ENCODE results near the gene ZNF451.

Gene ZNF451

DNA sequence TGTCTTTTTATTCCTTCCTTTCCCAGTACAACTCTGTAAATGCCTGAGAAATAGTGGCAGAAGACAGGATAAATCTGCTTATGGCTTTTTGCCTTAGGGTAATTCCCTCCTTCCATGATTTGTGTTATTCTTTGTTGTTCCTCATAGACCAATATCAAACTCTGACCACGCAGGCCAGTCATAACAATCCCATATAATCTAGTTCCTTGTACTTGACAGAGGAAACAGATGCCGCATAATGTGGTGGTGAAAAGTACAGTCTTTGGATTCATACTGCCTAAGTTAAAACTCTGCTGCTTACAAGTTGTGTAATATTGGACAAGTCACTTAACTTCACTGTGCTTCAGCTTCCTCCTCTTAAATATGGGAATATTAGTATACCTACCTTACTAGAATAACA is 74.0 kb downstream of the ZNF451 start:
- no peak for DNase-seq

DNA sequence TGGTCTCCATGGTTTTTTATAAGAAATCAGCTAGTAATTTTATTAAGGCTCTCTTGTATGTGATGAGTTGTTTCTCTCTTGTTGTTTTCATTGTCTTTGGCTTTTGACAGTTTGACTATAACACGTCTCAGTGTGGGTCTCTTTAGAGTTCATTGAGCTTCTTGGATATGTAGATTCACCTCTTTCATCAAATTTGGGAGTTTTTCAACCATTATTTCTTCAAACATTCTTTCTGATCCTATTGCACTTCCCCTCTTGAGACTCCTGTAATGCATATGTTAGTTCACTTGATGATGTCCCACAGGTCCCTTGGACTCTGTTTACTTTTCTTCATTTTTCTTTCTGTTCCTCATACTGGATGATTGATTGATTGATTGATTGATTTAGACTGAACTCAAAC is 75.1 kb downstream of the ZNF451 start:
- DNase-seq: no peak

DNA sequence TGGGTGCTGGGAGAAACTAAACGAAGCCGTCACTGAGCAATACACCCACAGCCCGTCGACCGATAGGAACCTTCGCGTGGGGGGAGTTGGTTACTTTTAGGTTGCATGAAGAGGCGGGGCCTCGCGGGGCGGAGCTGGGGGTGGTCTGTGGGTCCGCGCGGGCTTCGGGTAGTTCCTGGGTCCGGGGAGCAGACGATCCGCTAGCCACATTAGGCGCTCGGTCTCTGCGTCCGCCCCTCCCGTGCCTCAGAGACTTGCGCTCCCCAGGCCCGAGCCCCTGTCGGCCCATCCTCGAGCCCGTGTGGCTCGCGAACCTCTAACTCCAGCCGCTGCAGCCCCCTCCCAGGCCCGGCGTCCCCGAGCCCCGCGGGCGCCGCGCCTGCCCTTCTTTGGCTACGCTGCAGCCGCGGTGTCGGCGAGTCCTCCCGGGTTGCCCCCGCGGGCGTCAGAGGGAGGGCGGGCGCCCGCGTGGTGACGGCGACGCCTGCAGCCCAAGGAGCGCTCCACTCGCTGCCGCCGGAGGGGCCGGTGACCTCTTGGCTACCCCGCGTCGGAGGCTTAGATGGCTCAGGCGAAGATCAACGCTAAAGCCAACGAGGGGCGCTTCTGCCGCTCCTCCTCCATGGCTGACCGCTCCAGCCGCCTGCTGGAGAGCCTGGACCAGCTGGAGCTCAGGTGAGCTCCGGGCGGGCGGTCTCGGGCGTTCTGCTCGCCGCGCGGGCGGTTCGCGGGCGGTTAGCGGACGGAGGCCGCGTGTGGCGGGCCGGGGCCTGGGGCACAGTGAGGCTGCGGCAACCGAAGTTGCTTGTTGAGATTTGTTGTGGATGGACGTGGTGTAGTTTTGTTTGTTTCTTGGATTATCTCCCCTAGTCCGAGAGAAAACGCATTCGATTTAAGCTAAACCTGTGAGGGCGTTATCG is 82.4 kb downstream of the ZNF451 start, which contains the start of gene BAG2:
Gene BAG2 (plus strand): TSS at position 191 of the 920 bp plus-strand sequence. CDS start 372 bp downstream, at position 563.
- DNase-seq: peak in 1 of 2 experiments; percentile 37

DNA sequence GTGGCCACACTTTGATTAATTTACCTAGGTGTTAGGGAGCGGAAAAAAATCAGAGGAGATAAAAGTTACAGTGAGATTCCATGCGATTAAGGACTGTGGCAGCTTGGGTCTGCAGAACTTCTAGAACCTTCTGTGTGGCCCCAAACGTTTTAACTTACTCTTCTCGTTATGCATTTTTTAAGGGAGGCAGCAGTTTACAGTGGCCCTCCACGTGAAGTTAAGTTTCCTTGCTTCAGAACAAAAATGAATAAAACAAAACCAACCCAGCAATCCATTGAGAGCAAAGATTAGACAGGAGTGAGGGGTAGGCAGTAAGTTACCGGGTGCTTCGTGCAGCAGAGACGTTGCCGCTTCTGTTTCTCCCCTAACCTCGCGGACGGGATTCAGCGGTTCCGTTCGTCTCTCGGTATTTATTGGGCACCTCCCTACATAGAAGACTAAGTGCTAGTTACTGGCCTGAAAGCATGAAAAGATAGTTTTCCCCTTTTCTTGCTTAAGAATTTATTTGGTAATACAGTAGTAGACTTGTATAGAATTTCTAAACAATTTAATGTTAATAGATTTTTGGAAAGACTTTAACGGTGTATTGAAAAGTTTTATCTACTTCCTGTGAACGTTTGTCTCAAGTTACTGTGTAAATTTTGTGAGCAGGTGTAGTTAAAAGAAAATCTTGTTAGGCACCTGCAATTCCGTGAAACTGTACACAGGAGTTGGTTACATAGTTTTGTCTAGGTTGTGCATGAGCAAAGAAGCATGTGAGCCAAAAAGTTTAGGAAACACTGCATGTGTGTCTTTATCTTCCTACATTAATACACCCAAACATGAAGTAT is 83.3 kb downstream of the ZNF451 start:
- no peak for DNase-seq

DNA sequence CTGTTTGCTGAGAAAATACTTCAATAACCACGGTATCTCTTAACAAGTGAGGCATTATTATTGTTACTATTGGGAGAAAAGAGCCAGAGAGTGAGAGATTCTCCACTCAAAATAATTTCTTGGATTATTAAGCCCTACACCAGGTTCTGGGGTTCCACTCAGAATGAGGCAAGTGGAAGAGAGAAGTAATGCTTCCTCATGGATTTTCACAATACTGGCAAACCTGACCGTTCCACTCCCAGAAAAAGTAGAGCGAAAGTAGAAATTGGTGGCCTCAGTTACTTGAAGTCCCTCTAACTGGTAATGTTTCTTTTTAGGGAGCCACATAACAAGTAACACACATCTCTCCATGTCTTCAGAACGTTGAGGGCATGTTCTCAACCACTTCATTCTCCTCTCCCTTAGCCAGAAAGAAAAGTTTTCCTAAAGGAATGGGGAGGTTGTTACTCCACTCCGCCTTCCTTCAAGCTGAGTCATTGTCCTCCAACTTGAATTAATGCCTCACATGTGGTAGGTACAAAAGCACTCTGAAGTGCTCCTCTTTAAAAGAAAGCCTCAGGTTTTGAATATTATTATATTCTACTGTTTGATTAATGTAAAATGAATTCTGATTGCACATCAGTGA is 84.0 kb downstream of the ZNF451 start:
- no peak for DNase-seq

DNA sequence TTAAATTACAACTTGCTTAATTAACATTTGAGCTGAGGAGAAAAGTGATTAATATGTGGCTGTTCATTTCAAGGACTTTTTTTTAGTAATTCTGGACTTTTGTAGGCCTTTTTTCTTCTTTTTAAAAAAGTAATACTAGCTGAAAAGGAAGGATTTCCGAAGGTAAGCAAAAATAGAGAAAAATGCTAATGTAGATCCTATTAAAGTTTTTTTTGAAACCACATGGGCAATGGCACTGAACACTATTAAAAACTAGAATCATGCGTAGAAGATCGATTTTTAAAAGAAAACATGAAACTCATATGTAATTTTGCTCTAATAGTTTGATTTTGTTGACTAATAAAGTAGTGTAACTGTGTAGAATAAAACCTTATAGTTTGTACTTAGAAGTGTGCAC is 84.5 kb downstream of the ZNF451 start:
- DNase-seq: no peak

DNA sequence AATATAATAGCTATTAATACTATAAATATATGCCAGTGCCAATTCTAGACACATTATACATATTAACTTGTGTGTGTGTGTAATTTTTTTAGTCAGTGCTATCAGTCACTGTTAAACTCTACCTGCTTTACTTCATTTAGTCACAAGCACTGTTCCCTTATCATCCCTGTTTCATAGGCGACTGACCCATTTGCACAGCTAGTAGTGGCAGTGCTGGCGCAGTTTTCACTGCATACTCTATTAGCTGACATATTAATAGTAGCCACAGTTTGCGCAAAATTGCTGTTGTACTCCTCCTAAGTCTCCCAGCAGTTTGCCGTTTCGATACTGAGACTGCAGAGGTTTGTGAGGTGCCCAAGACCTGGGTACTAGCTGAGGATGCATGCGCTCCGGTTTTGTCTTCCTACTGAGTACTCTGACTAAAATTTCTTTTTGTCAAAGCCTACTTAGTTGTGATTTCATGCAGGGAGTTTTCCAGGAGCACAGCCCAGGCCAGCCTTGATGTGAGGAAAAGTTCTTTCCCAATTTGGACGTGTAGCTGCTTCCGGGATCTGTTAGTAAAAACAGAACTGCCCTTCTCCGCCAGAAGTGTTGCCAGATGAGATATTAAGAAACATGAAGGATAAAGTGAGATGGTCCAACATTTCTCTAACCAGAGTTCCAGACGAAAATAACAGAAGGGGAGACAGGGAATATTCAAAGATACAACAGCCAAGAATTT is 87.7 kb downstream of the ZNF451 start:
- no peak for DNase-seq

DNA sequence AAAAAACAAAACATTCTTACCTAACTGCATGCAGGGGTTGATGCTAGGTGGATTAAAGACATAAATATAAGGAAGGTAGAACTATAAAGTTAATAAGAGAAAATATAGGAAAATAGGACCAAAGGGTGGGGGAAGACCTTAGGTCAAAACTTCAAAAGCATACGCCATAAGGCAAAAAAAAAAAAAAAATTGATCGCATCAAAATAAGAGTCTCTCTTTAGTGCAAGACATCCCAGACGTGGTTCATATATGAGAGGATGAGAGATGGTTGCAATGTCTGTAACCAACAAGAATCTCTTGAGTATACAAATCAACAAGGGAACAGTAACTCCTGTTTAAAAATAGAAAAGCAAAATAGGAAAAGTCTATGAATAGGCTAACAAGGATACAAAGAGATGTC is 90.6 kb downstream of the ZNF451 start:
- DNase-seq: no peak

DNA sequence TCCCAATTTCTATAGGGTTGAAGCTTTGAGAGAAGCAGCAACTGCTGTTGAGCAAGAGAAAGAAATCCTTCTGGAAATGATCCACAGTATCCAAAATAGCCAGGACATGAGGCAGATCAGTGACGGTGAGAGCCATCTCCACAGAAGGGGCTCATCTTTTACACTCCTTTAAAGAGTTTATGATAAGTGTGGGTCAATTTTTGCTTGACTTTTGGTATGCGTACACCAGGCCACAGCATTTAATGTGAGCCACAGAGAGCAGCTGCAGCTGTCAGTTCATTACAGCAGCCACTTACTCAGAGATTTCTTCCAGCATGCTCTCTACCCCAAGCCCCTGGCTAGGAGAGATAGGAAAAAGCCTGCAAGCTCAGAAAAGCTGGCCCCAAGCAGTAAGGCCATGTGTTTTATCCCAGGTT is 92.0 kb downstream of the ZNF451 start:
- DNase-seq: no peak

DNA sequence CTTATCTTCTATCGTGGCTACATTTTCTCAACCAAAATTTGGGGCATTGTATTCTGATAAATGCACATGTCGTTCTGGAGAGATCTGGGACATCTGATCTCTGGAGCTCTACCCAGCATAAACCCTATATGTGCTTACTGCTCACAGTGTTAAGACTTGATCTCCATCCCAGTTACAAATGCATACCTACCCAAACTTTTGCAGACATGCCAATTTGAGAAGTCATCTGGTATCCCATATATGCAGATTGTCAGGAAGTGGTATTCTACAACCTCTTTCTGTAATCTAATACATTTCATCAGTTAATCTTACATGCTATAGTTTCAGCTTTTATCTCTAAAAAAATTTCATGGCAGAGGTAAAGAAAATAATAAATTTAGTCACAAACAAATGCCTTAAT is 93.3 kb downstream of the ZNF451 start:
- DNase-seq: no peak

DNA sequence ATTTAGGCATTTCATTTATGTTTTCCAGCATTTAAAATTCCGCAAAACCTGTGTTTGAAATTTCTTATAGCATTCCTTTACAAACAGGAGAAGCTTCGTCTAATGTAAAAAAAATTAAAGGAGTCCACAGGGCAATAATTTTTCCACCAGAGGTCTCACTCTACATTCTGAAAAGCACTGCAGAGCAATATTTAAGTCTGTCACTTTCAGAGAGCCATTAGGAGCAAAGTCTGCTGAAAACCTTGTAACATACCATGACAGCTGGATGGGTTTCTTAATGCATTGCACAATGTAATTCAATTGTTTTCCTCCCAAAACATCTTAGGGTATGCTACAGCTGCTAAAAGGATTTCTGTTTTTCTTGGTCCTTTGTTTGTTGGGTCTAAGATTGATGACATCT is 100.2 kb downstream of the ZNF451 start:
- no peak for DNase-seq

DNA sequence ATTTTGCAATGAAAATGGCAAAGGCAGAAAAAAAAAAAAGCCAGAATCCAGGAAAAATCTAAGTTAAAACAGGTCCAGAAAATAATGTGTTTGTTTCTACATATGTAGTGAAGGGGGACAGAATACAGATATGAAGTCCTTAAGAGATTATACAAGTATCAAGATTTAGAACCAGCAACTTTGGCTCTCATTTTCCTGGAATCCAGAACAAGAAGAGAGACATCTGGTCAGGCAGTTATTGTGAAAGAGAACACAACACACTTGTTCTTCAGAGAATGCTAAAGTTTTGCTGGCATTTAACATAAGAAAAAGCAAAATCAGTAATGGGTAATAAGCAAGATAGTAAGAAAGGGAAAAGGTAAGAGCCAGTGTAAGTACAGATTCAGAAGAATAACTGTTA is 103.2 kb downstream of the ZNF451 start:
- no peak for DNase-seq

DNA sequence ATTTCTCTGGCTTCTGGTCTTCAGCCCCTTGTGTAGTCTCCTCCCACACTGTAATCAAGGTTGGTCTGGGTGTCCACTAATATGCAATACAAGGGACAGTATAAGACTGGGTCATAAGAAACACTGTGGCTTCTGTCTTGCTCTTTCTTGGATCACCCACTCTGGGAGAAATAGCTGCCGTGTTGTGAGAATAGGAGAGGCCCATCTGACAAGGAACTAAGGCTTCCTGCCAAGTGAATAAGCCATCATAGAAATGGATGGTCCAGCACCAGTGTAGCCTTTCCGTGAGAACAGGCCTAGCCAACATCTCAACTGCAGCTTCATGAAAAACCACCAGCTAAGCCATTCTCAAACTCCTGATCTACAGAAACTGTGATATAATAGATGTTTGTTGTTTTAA is 105.5 kb downstream of the ZNF451 start:
- no peak for DNase-seq

DNA sequence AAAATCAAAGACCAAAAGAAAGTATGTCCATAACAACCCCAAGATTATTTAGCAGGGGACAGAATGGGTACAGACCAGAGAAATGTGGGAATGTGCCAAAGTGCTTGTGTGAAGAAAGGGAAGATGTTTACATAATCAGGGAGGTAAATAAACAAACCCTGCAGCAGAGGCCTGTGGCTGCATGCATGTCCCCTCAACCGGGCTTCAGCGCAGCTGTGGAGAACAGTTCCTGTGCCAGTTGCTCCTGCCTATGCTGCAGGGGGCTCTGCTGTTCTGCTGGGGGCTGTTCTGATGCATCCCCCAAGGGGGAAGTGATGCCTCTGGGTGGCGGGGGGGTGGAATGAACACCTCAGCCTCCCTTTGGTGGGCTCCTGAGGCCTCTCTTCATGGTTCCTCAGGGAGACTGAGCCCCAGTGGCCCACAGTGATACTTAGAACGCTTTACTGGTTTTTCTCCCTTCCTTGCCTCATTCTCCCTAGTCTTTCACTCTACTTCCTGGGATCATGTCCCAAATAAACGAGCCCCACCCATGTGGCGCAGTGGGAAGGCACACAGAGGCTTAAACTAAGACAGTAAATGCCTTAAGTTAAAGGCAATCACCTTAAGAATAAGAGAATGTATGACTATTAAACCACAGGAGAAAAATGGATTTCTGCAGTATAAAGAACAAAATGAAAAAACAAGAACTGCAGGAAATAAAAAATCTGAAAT is 109.1 kb downstream of the ZNF451 start:
- no peak for DNase-seq

DNA sequence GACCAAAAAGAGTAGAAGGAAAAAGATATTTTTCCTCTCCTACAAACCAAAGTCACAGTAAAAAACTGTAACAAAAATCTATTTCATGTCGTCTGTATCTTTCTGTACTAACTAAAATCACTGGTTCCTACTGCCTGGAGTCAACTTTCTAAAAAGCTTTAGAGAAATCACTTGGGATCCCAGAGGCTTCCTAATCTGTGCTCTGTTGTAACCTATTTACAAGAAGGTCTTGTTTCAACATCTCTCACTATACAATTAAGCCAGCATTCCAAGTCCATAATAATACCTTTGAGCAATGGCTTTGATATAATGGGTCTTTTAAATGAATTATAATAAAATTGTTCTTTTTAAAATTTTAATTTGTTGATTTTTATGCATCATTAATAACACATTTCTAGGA is 111.7 kb downstream of the ZNF451 start:
- DNase-seq: no peak

DNA sequence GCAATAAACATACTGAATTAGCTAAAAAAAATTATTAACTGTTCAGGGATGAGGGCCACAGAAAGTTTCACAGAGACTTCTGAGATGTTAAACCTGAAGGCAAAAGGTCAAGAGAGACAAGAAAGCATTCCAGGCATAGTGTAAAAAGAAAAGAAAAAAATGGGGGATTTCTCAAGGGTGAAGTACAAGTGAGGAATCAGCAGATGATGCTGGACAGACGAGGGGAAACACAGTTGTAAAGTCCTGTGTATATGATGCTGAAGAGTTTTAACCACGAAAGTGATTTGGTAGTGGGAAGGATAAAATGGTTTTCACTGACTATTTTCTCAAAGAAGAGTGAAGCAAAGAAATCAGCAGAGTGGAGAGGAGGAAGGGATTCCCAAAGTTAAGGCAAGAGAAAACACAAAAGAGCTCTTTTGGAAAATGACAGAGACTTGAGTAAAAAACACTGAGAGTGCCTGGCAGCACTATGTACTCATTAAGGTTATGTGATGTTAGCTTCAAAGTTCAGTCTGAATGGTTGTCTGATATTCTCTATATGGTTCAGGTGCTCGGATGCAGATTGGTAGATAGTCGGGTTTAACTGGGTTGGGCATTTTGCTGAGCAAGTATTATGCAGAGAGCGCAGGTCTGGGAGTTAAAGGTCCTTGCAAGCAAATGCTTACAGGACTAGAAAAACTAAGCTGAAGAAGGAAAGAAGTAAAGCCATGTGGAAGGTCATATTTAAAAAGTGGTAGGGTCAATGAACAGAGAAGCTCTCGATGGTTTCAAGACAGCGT is 115.8 kb downstream of the ZNF451 start:
- DNase-seq: no peak

DNA sequence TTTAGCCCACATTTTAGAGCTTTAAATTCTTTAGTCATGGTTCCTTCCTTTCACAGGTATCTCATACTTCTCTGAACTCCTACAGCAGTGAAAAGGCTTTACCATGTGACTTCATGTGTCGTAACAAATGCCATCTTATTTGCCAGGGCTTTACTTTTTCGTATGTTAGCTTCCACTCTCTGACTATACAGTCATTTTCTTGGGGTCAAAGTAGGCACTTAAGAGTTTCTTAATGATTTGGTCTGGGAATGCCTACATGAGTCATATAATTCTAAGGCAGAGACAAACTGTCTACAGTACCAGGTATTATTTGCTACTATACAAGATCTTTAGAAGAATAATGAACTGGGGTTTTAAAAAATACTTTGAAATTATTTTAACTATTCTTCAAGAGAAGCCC is 117.2 kb downstream of the ZNF451 start:
- DNase-seq: no peak

DNA sequence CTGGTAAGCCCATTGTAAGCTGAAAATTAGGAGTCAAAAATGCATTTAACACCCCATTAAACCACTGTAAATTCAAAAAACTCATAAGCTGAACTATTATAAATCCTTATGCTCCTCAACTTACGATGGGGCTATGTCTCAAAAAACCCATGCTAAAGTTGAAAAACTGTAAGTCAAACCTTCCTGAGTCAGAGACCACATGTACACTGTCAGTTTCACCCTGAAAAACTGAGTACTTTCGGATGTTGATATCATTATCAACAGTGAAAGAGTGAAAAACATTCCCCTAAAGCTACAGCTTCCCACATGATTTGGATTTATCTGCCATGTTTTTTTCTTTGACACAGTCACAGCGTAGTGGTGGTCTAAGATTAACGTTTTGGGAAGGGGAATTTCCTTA is 117.9 kb downstream of the ZNF451 start:
- DNase-seq: no peak

DNA sequence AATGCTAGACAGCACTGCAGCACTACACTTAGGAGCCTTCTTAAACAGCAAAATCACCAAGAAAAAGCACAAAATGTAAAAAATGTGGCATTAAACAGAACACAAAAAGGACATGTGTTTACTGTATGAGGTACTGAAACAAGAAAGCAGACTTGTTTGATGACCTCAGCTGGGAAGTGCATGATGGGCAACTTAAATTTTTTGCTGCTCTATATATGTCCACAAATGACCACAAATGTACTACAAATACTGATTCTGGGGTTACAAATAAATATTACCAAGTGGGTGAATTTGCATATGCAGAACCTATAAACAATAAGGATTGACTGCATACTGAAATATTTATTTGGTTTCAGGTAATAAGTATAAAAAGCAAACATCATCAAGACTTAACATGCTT is 119.0 kb downstream of the ZNF451 start:
- DNase-seq: no peak

DNA sequence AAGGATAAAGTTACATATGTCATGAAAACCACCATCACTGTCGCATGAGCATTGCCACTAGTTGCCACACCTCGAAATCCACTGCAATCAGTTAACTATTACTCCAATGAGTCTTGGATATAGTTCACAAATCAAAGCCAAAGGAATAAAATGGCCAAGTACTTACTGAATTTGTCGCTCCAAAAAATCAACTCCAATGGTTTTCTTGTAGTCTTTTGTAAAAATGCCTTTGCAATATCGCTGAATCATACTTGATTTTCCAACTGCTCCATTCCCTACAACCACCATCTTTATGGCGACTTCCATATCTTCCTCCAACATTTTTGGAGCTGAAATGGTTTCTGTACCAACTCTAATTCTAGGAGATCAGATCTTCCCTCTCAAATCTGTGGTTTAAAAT is 120.1 kb downstream of the ZNF451 start:
- DNase-seq: no peak

DNA sequence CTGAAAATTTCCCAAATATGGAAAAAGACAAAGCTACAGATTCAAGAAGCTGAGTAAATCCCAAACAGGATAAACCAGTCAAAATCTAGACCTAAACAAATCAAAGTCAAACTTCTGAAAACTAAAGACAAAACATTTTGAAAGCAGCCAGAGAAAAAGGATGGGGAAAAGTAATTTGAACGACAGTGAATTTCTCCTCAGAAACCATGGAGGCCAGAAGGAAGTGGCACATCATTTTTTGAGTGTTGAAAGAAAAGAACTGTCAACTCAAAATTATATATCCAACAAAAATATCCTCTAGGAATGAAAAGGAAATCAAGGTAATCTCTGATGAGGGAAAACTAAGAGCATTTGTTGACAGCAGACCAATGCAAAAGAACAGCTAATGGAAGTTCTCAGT is 125.3 kb downstream of the ZNF451 start:
- DNase-seq: no peak
